B cell (primary cell): Measurements from ENCODE around the gene RASSF4.

Experiments used
- CTCF ChIP-seq: fragments of 200-600 bp; IDR thresholded peaks from one replicate; pipeline ENCODE4 v1.8.0; 2022; ENCODE audit warnings: antibody characterized with exemption, mild to moderate bottlenecking
- EZH2 ChIP-seq: IDR thresholded peaks from 2 replicates; pipeline ENCODE4 v1.6.1; 2012; ENCODE audit warnings: borderline replicate concordance, low read depth, mild to moderate bottlenecking, moderate library complexity, low read length; ENCODE audit not compliant: insufficient read depth, poor library complexity, severe bottlenecking

DNA sequence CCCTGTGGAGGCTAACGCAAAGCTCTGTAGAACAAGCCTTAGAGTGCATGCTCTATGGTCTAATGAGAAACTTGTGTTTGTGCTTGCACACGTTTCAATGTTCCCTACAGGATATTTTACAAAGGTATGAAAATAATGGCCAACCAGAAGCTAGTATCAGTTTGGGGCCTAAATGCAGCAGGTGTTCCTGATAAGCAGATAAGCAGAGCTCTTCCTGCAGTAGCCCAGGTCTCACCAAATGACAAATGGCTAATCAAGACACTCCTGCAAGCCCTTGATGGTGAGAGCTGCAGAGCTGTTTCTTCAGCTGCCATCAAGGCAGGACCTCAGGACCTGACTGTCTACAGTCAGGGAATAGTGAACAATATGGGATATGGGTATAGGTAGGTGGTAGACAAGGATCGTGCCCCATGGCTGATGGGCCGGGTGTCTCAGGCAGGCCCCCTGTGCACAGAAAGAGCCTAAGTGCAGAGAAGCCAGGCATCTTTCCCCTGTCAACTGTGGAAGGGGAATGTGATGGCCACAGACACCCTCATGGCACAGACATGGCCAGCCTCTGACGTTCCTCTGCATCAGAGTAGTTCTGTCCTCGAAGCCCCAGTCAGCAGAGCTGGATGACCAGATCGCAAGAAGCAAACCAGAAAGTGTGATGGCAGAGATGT, 23.2 kb upstream of the RASSF4 start:
- TF ChIP-seq CTCF (no peak), EZH2 (no peak)
